ENCODE measurements around the gene MARS1. TPM values are rescaled to one million over a fixed set of nuclear protein-coding genes. Genes with fewer than 3 reads are reported as not detected.
"Not testable (repeated sequence)": the region's sequence is repeated elsewhere in the genome, so short reads cannot be mapped to it uniquely, and the experiment has no call there.

MARS1 gene
- total RNA-seq, 1 donor from 2014 or later = 131 TPM

GRCh38 chr12:57489157-57489641, 1.3 kb downstream of the MARS1 start:
- DNase-seq (ENCODE audit: low read depth) = no peak

- no peak for DNase-seq (ENCODE audit: low read depth)
Measured at GRCh38 chr12:57490126-57490525, 2.3 kb downstream of the MARS1 start.

- DNase-seq (ENCODE audit: low read depth) = no peak
Measured at GRCh38 chr12:57491393-57492280, 3.8 kb downstream of the MARS1 start.

- not testable (repeated sequence) for DNase-seq (ENCODE audit: low read depth)
Measured at GRCh38 chr12:57495051-57495701, 7.3 kb downstream of the MARS1 start.

GRCh38 chr12:57496822-57497221, 9.0 kb downstream of the MARS1 start:
- DNase-seq (ENCODE audit: low read depth) = no peak

- no peak for DNase-seq (ENCODE audit: low read depth)
Measured at GRCh38 chr12:57497223-57498131, 9.6 kb downstream of the MARS1 start.

- DNase-seq (ENCODE audit: low read depth) = peak; percentile 24
Measured at GRCh38 chr12:57498132-57498502, 10.2 kb downstream of the MARS1 start.

- peak; percentile 86 for DNase-seq (ENCODE audit: low read depth)
Measured at GRCh38 chr12:57498571-57498970, 10.7 kb downstream of the MARS1 start.

- no peak for DNase-seq (ENCODE audit: low read depth)
Measured at GRCh38 chr12:57500213-57500612, 12.3 kb downstream of the MARS1 start.

GRCh38 chr12:57502311-57502969, 14.6 kb downstream of the MARS1 start:
- DNase-seq (ENCODE audit: low read depth) = not testable (repeated sequence)

GRCh38 chr12:57506541-57506940, 18.7 kb downstream of the MARS1 start:
- DNase-seq (ENCODE audit: low read depth) = not testable (repeated sequence)

- not testable (repeated sequence) for DNase-seq (ENCODE audit: low read depth)
Measured at GRCh38 chr12:57507796-57508195, 19.9 kb downstream of the MARS1 start.

- DNase-seq (ENCODE audit: low read depth) = no peak
Measured at GRCh38 chr12:57511161-57511560, 23.3 kb downstream of the MARS1 start.

- no peak for DNase-seq (ENCODE audit: low read depth)
Measured at GRCh38 chr12:57511588-57512325, 23.9 kb downstream of the MARS1 start.

- DNase-seq (ENCODE audit: low read depth) = no peak
Measured at GRCh38 chr12:57512665-57513064, 24.8 kb downstream of the MARS1 start.

- DNase-seq (ENCODE audit: low read depth) = no peak
Measured at GRCh38 chr12:57513266-57513665, 25.4 kb downstream of the MARS1 start.

GRCh38 chr12:57513677-57514076, 25.8 kb downstream of the MARS1 start:
- DNase-seq (ENCODE audit: low read depth) = not testable (repeated sequence)

- DNase-seq (ENCODE audit: low read depth) = not testable (repeated sequence)
Measured at GRCh38 chr12:57514246-57514645, 26.4 kb downstream of the MARS1 start.

- DNase-seq (ENCODE audit: low read depth) = no peak
Measured at GRCh38 chr12:57514720-57515407, 27.0 kb downstream of the MARS1 start.
